ENCODE results near the gene DNAJC1. TPM values are rescaled to one million over a fixed set of nuclear protein-coding genes. Genes with fewer than 3 reads are reported as not detected.

Gene DNAJC1
- total RNA-seq, 1 donor from 2014 or later, result 14.1 TPM

DNA sequence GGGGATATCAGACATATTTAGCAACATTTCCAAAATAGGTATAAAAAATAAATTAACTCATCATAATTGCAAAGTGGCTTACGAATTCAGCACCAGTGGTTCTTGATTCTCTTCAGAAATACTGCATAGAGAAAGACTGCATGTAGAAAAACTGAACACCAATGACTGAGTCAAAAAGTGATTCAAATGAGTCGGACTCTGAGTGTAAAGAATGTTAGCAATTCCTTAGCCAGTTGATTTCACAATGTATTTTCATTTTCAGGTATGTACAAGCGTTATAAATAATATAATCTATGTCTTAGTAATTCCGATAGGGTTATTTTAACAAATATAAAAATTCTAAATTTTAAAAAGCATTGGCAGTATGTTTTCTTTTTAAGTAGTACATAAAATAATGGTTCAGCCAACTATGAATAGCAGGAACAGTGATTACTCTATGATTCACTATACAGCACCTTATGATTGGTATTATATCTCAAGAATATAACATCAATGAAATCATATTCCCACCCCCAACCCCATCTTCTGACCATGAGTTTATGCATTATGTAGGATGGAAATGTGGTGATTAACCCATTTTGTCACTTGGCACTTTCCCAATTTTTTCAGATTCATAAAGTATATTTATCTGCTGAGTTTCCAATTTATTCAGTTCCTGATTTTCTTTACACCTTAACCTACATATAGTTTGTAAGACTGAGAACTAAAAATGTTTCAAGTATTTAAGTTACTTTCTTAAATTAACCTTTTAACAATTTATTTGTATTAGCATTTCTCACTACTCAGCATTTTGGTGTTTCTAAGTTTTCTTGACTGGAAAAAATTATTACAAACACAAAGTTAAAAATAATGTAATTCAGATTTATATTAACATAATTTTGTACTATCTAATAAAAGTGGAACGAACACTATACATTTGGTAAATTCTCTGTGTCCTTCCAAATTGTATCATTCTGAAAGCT lies 33.9 kb downstream of the DNAJC1 start:
- intact Hi-C loops (cut with micrococcal nuclease), result loop anchor here (10.0 kb wide), 1 partner anchor 475 kb away; no protein-coding TSS in a partner anchor
- ATAC-seq, result no peak
- no peak for DNase-seq

- intact Hi-C loops (cut with micrococcal nuclease), result loop anchor here (10.0 kb wide), 1 partner anchor 470 kb away; no protein-coding TSS in a partner anchor
- ATAC-seq, result no peak
- DNase-seq, result no peak
These were observed 38.4 kb downstream of the DNAJC1 start for GRCh38 chr10:21964983-21965665.

DNA sequence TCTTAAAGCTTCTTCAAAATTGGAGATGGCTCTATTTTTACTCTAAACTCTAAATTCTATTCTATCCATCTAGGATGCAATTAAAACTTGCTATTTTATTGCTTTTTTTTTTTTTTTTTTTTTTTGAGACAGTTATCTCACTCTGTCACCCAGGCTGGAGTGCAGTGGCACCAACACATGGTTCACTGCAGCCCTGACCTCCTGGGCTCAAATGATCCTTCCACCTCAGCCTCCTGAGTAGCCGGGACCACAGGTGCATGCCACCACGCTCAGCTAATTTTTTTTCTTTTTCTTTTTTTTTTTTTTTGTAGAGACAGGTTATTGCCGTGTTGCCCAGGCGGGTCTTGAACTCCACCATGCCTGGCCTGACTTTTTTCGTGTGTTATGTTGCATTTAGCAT lies 41.2 kb downstream of the DNAJC1 start:
- no peak for DNase-seq
- ATAC-seq, result no peak
- intact Hi-C loops (cut with micrococcal nuclease), result loop anchor here (10.0 kb wide), 1 partner anchor 468 kb away; no protein-coding TSS in a partner anchor

GRCh38 chr10:21961847-21962246 lies 41.7 kb downstream of the DNAJC1 start:
- no peak for DNase-seq
- no peak for ATAC-seq
- intact Hi-C loops (cut with micrococcal nuclease), result loop anchor here (10.0 kb wide), 1 partner anchor 467 kb away; no protein-coding TSS in a partner anchor

DNA sequence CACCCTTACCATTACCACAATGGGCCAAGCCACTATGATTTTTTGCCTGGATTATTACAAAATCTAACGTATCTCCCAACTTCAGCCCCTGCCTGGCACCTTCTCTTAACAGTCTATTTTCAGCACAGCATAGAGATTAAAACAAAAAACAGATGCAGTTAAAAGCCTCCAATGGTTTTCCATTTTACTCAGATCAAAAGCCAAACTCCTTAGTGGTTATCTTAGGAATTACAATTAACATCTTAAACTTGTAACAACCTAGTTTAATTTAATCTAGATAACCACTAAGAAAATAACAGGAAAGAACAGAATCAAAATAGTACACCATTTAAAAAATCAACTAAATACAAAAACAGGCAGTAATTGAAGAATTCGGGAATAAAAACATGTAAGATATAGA lies 43.5 kb downstream of the DNAJC1 start:
- DNase-seq (no peak), ATAC-seq (no peak)
- intact Hi-C loops (cut with micrococcal nuclease), result loop anchor here (10.0 kb wide), 1 partner anchor 465 kb away; no protein-coding TSS in a partner anchor

DNA sequence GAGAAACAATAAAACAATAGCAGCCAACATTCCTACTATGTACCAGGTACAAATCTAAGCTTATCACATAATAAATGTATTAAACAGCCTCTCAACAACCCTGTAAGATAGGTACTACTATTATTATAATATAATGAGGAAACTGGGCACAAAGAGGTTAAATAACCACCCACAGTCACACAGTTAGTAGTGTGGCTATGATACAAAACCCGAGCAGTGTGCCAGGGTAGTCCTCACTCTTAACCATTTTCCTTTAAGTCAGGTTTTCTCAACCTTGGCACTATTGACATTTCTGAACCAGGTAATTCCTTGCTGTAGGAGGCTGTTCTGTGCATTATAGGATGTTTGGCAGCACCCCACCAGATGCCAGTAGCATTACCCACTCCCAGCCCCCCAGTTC lies 48.8 kb downstream of the DNAJC1 start:
- intact Hi-C loops (cut with micrococcal nuclease), result no loop called here
- no peak for ATAC-seq
- no peak for DNase-seq

DNA sequence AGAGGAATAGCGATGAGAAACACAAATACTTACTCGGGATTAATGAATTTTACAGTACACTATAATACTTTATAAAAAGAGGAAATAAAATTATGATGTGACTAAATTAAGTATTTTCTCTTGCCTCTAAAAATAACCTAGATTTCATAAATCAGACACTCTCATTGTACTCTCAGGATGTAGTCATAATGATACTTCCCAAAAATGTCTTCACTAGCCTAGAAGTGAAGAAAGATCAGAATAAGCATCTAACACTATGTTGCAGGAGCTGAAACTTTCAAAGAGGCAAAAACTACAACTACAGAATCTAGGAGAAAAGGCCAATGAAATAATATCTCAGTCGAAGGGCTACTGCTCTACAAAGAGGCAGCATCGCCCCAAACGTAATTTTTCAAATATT lies 49.4 kb downstream of the DNAJC1 start:
- no peak for ATAC-seq
- intact Hi-C loops (cut with micrococcal nuclease), result no loop called here
- no peak for DNase-seq

- no peak for DNase-seq
- intact Hi-C loops (cut with micrococcal nuclease), result no loop called here
- ATAC-seq, result peak; percentile 48
These were observed 49.9 kb downstream of the DNAJC1 start for GRCh38 chr10:21953585-21954057.

DNA sequence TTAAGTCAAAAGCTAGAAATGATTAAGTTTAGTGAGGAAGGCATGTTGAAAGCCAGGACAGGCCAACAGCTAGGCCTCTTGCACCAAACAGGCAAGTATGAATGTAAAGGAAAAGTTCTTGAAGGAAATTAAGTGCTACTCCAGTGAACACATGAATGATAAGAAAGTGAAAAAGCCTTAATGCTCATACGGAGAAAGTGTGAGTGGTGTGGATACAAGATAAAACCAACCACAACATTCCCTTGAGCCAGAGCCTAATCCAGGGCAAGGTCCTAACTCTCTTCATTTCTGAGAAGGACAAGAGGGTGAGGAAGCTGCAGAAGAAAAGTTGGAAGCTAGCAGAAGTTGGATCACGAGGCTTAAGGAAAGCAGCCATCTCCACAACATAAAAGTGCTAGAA lies 53.0 kb downstream of the DNAJC1 start:
- intact Hi-C loops (cut with micrococcal nuclease), result no loop called here
- ATAC-seq, result no peak
- DNase-seq, result no peak

DNA sequence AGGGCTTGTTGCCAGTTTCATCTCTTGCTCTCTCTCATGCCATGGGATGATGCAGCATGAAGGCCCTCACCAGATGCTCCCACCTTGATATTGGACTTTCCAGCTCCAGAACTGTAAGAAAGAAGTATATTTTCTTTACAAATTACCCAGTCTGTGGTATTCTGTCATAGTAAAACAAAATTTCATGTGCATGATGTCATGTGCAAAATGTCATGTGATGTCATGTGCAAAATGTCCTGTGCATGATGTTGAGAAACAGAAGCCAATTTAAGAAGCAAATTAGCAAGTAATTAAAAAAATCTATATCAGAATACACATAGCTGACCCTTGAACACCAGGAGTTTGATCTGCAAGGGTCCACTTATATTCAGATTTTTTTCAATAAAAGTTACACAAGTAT lies 56.6 kb downstream of the DNAJC1 start:
- ATAC-seq, result no peak
- DNase-seq, result no peak
- intact Hi-C loops (cut with micrococcal nuclease), result no loop called here

DNA sequence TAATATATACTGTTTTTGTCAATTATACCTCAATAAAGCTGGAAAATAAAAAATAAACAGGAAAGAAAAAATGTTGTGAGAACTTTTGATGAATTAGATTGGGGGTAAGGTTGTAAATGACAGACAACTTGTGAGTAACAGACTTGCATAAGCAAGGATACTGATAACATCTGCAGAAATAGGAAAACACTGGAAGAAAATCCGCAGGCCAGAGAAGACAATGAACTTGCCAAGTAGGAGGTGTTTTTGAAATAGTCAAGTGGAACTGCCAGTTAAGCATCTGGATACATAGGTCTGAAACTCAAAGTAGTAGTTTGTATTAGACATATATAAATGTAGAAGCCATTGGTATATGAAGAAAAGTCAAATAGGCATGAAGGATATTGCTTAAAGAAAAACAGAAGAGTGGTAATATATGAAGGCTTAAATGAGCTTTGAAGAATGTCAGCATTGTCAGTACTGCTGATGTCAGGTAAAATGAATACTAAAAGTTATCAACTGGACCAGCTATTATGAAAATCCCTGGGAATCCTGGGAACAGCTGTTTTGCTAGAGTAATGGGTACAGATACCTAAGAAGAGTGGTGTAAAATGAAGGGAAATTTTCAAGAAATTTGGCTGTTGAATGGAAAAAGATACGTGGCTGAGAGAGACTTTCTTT lies 58.7 kb downstream of the DNAJC1 start:
- intact Hi-C loops (cut with micrococcal nuclease), result no loop called here
- ATAC-seq (peak; percentile 38), DNase-seq (no peak)

- intact Hi-C loops (cut with micrococcal nuclease), result no loop called here
- ATAC-seq (no peak), DNase-seq (no peak)
These were observed 59.8 kb downstream of the DNAJC1 start for GRCh38 chr10:21943633-21944265.

- intact Hi-C loops (cut with micrococcal nuclease), result no loop called here
- ATAC-seq (no peak), DNase-seq (no peak)
These were observed 68.0 kb downstream of the DNAJC1 start for GRCh38 chr10:21935439-21936023.

DNA sequence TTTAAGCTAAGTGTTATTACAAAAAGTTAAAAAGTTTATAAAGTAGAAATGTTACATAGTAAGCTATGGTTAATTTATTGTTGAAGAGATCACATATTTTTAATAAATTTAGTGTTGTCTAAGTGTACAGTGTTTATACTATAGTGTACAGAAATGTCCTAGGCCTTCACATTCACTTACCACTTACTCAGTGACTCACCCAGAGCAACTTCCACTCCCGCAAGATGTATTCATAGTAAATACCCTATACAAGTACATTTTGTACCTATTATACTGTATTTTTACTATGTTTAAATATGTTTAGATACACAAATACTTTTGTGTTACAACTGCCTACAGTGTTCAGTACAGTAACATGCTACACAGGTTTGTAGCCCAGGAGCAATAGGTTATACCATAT lies 69.2 kb downstream of the DNAJC1 start:
- ATAC-seq, result no peak
- intact Hi-C loops (cut with micrococcal nuclease), result no loop called here
- DNase-seq, result no peak

GRCh38 chr10:21929070-21929469 lies 74.5 kb downstream of the DNAJC1 start:
- intact Hi-C loops (cut with micrococcal nuclease), result no loop called here
- ATAC-seq (no peak), DNase-seq (no peak)

GRCh38 chr10:21927631-21928353 lies 75.7 kb downstream of the DNAJC1 start:
- DNase-seq, result no peak
- intact Hi-C loops (cut with micrococcal nuclease), result no loop called here
- ATAC-seq, result no peak

DNA sequence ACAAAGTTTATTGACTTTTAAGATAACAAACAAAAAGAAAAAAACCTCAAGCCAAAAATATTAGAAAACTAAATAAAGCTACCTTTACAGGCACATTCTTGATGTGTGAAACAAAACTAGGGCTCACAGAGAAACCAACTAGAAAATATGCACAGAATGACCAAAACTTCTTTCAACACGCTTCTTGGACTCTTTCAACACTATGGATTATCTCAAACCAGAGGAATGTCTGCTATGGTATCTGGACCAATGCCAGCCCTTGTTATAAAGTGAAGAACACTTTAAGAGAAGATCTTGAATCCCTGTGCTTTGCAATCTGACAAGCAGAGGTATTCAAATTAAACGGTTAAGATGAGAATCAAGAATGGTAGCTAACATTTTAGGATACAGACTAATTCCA lies 76.6 kb downstream of the DNAJC1 start:
- ATAC-seq (no peak), DNase-seq (no peak)
- intact Hi-C loops (cut with micrococcal nuclease), result no loop called here

GRCh38 chr10:21926358-21926925 lies 77.1 kb downstream of the DNAJC1 start:
- no peak for DNase-seq
- ATAC-seq, result no peak
- intact Hi-C loops (cut with micrococcal nuclease), result no loop called here
